Measurements from ENCODE around the gene CD48.
A peak's percentile ranks its signal among the peaks of the same experiment; 100 is the strongest.
"Not testable (repeated sequence)": the region's sequence is repeated elsewhere in the genome, so short reads cannot be mapped to it uniquely, and the experiment has no call there.

The CD48 gene

GRCh38 chr1:160712525-160713080, 981 bp upstream of the CD48 start:
- DNase-seq: peak in 3 of 5 experiments; percentile 27 to 87 (median 67)

GRCh38 chr1:160711276-160711601, 383 bp downstream of the CD48 start:
- no peak for DNase-seq

GRCh38 chr1:160710517-160711252, 937 bp downstream of the CD48 start:
- no peak for DNase-seq

GRCh38 chr1:160709715-160710114, 1.9 kb downstream of the CD48 start:
- DNase-seq: no peak

- DNase-seq: peak in 3 of 5 experiments; percentile 14 to 78 (median 38)
Measured at GRCh38 chr1:160708801-160709200, 2.8 kb downstream of the CD48 start.

GRCh38 chr1:160708118-160708517, 3.5 kb downstream of the CD48 start:
- peak in 1 of 5 experiments; percentile 63 for DNase-seq

GRCh38 chr1:160707236-160708064, 4.2 kb downstream of the CD48 start:
- peak in 2 of 5 experiments; percentile 47 to 65 for DNase-seq

- DNase-seq: no peak
Measured at GRCh38 chr1:160706526-160707235, 4.9 kb downstream of the CD48 start.

- peak in 1 of 5 experiments; percentile 34 for DNase-seq
Measured at GRCh38 chr1:160705742-160706141, 5.9 kb downstream of the CD48 start.

GRCh38 chr1:160705212-160705621, 6.4 kb downstream of the CD48 start:
- not testable (repeated sequence) for DNase-seq

- no peak for DNase-seq
Measured at GRCh38 chr1:160704250-160704649, 7.4 kb downstream of the CD48 start.

- no peak for DNase-seq
Measured at GRCh38 chr1:160702100-160702499, 9.5 kb downstream of the CD48 start.

- DNase-seq: not testable (repeated sequence)
Measured at GRCh38 chr1:160692390-160692789, 19.2 kb downstream of the CD48 start.

GRCh38 chr1:160685266-160685665, 26.4 kb downstream of the CD48 start:
- peak in 1 of 5 experiments; percentile 87 for DNase-seq

- DNase-seq: peak in 2 of 5 experiments; percentile 50 to 87
Measured at GRCh38 chr1:160682983-160683865, 28.4 kb downstream of the CD48 start.

GRCh38 chr1:160681891-160682140, 29.8 kb downstream of the CD48 start:
- no peak for DNase-seq

- DNase-seq: peak; percentile 64 to 91 (median 79)
Measured at GRCh38 chr1:160681066-160681890, 30.3 kb downstream of the CD48 start.

- DNase-seq: no peak
Measured at GRCh38 chr1:160680399-160680798, 31.2 kb downstream of the CD48 start.

GRCh38 chr1:160679893-160680292, 31.7 kb downstream of the CD48 start:
- DNase-seq: no peak

- DNase-seq: no peak
Measured at GRCh38 chr1:160676869-160677597, 34.6 kb downstream of the CD48 start.

All from T-helper 2 cell (primary cell).